Panc1 (cell line): ENCODE results near the gene CCDC167. TPM values are rescaled to one million over a fixed set of nuclear protein-coding genes. Genes with fewer than 3 reads are reported as not detected.

Experiments
- ATAC-seq: fragments of 200-7000 bp; cut with Tn5 transposase; 2 replicates; pipeline ENCODE4 v1.9.1; 2020; ENCODE audit warnings: mild to moderate bottlenecking, moderate library complexity
- BruUV-seq: library from RNA; stranded (reverse); fragments of 400-500 nt; replicated peaks from 2 replicates; lab custom pipeline; 2021; lab: Mats Ljungman, UMichigan
- CTCF ChIA-PET: fragments of 300-600 bp; sonication (Branson Sonifier 250); formaldehyde crosslinking; loops from one replicate; lab custom pipeline; 2022; ENCODE audit warnings: antibody characterized with exemption; lab: Charles Lee
- POLR2A ChIA-PET: fragments of 300-600 bp; sonication (Branson Sonifier 250); formaldehyde crosslinking; loops from one replicate; lab custom pipeline; 2022; ENCODE audit warnings: antibody characterized with exemption; lab: Charles Lee
- DNase-seq: peaks from one replicate; pipeline ENCODE4 v3.0.0-alpha.2; 2010; ENCODE audit warnings: low read depth, low spot score
- H3K27ac ChIP-seq: 2 replicates; pipeline ENCODE4 v1.5.1; 2011; ENCODE audit warnings: mild to moderate bottlenecking, low read length, inconsistent platforms
- H3K27me3 ChIP-seq: fragments of 200-500 bp; sonication (Bioruptor generic); 2 replicates; pipeline ENCODE4 v1.6.0; 2014; ENCODE audit warnings: low read length, inconsistent platforms; ENCODE audit not compliant: control insufficient read depth, insufficient read depth
- H3K36me3 ChIP-seq: fragments of 200-500 bp; sonication (Bioruptor generic); 2 replicates; pipeline ENCODE4 v1.5.1; 2014; ENCODE audit warnings: inconsistent platforms, mild to moderate bottlenecking, low read length, moderate library complexity; ENCODE audit not compliant: control insufficient read depth, insufficient read depth
- H3K4me1 ChIP-seq: 2 replicates; pipeline ENCODE4 v1.5.1; 2011; ENCODE audit warnings: inconsistent platforms, mild to moderate bottlenecking, low read length, moderate library complexity; ENCODE audit not compliant: control insufficient read depth, insufficient read depth
- H3K4me3 ChIP-seq, 2 experiments: 2 replicates each; pipeline ENCODE4 v1.5.1; 2011 to 2012; ENCODE audit warnings: low read depth in 2 of 2, low read length in 2 of 2, mild to moderate bottlenecking in 2 of 2, inconsistent platforms in 1 of 2, moderate library complexity in 1 of 2
- H3K9me3 ChIP-seq: fragments of 200-500 bp; sonication (Bioruptor generic); 2 replicates; pipeline ENCODE4 v1.5.1; 2014; ENCODE audit warnings: low read depth, mild to moderate bottlenecking, inconsistent platforms, low read length, moderate library complexity; ENCODE audit not compliant: control insufficient read depth, insufficient read depth
- CTCF ChIP-seq: fragments of 450-650 bp; IDR thresholded peaks from 2 replicates; pipeline ENCODE4 v1.5.1; 2017; ENCODE audit warnings: mild to moderate bottlenecking
- POLR2AphosphoS5 ChIP-seq: IDR thresholded peaks from 2 replicates; pipeline ENCODE4 v1.6.1; 2012; ENCODE audit warnings: mild to moderate bottlenecking, low read depth, low read length, moderate library complexity
- REST ChIP-seq, 2 experiments: IDR thresholded peaks; 2 replicates each; pipeline ENCODE4 v1.6.1; 2011 to 2012; ENCODE audit warnings: low read depth in 2 of 2, control low read depth in 1 of 2, low read length in 1 of 2, mild to moderate bottlenecking in 1 of 2, moderate library complexity in 1 of 2; ENCODE audit not compliant: insufficient read depth in 1 of 2
- SIN3A ChIP-seq: IDR thresholded peaks from 2 replicates; pipeline ENCODE4 v1.6.1; 2012; ENCODE audit warnings: low read depth, mild to moderate bottlenecking, low read length, moderate library complexity, borderline replicate concordance; ENCODE audit not compliant: insufficient read depth
- TCF7L2 ChIP-seq: IDR thresholded peaks from 2 replicates; pipeline ENCODE4 v1.6.1; 2011; ENCODE audit warnings: mild to moderate bottlenecking, low read depth, low read length, inconsistent platforms
- in situ Hi-C: cut with HindIII; loops from 2 replicates; pipeline ENCODE4 v1.10.0; 2016; ENCODE audit warnings: low sequenced_read_pairs, low pct_unique_long_range_greater_than_20kb
- intact Hi-C: fragments of 100-400 bp; cut with micrococcal nuclease; formaldehyde crosslinking; loops from one replicate; pipeline ENCODE4 v1.10.0; 2022; ENCODE audit not compliant: unreplicated experiment
- total RNA-seq: library from RNA; stranded (reverse); gene quantifications from one replicate; pipeline ENCODE4 v1.2.1, GENCODE V29; 2021; ENCODE audit not compliant: unreplicated experiment

Gene CCDC167
- total RNA-seq, 1 experiment from 2014 or later, result 57.6 TPM

- no peaks in the 10 kb centered on the region for H3K36me3 ChIP-seq
- in situ Hi-C loops (no loop called here), intact Hi-C loops (no loop called here)
- DNase-seq (no peak), ATAC-seq (no peak)
- H3K4me3 ChIP-seq, result no peak overlapping the region
- BruUV-seq, result no TSS peak
- H3K27me3 ChIP-seq, result no peaks in the 10 kb centered on the region
- ChIA-PET POLR2A (interaction anchor here (0.6 kb wide), 1 partner anchor 40 kb away, joined by 3 read pairs; the partner anchor contains the start of gene CCDC167), CTCF (no interaction called here)
- peak overlapping the region; percentile 64 for H3K27ac ChIP-seq
- H3K4me1 ChIP-seq, result peaks cover 24% of the 10 kb centered on the region
- no peaks in the 10 kb centered on the region for H3K9me3 ChIP-seq
- TF ChIP-seq TCF7L2 (no peak), CTCF (no peak), SIN3A (no peak), REST (IDR thresholded peaks at IDR 0.05; ENCODE audit: insufficient read depth in 1 of 2, low read depth in 2 of 2, low read length in 1 of 2) (no peak), POLR2AphosphoS5 (no peak)
Measured at GRCh38 chr6:37540390-37540789, 40.7 kb upstream of the CCDC167 start.

- no peaks in the 10 kb centered on the region for H3K27me3 ChIP-seq
- H3K4me3 ChIP-seq, result no peak overlapping the region
- DNase-seq (no peak), ATAC-seq (no peak)
- ChIA-PET POLR2A (no interaction called here), CTCF (no interaction called here)
- in situ Hi-C loops (no loop called here), intact Hi-C loops (no loop called here)
- BruUV-seq, result no TSS peak
- H3K36me3 ChIP-seq, result no peaks in the 10 kb centered on the region
- H3K9me3 ChIP-seq, result no peaks in the 10 kb centered on the region
- no peak for TF ChIP-seq CTCF
- H3K27ac ChIP-seq, result peak overlapping the region; percentile 32
- peaks cover 28% of the 10 kb centered on the region for H3K4me1 ChIP-seq
Measured at GRCh38 chr6:37540029-37540352, 40.3 kb upstream of the CCDC167 start.
